Activated naive CD4-positive, alpha-beta T cell treated with anti-CD3 and anti-CD28 coated beads, Interleukin-2, amount 50 U/mL, for 16 hours (primary cell): ENCODE data around the gene ABCA2.
A peak's percentile ranks its signal among the peaks of the same experiment; 100 is the strongest.

ENCODE experiments used
- DNase-seq: peaks from one replicate; pipeline ENCODE4 v3.0.0-alpha.2; 2020

ABCA2 gene

GRCh38 chr9:137030538-137031527, 2.8 kb upstream of the ABCA2 start:
- no peak for DNase-seq

- DNase-seq, result no peak
Observed at GRCh38 chr9:137030006-137030405, 2.0 kb upstream of the ABCA2 start.

- peak; percentile 75 for DNase-seq
Observed at GRCh38 chr9:137029058-137029936, 1.3 kb upstream of the ABCA2 start.

GRCh38 chr9:137028263-137029057, 423 bp upstream of the ABCA2 start:
- DNase-seq, result peak; percentile 70

GRCh38 chr9:137026828-137027227, 1.2 kb downstream of the ABCA2 start:
- no peak for DNase-seq

- DNase-seq, result no peak
Observed at GRCh38 chr9:137026384-137026783, 1.7 kb downstream of the ABCA2 start.

- DNase-seq, result no peak
Observed at GRCh38 chr9:137025517-137025966, 2.5 kb downstream of the ABCA2 start.

- no peak for DNase-seq
Observed at GRCh38 chr9:137023583-137023991, 4.5 kb downstream of the ABCA2 start.

- DNase-seq, result no peak
Observed at GRCh38 chr9:137023157-137023556, 4.9 kb downstream of the ABCA2 start.

- DNase-seq, result no peak
Observed at GRCh38 chr9:137022662-137023008, 5.4 kb downstream of the ABCA2 start.

GRCh38 chr9:137021979-137022661, 5.9 kb downstream of the ABCA2 start:
- DNase-seq, result peak; percentile 70

- no peak for DNase-seq
Observed at GRCh38 chr9:137021568-137021978, 6.5 kb downstream of the ABCA2 start.

GRCh38 chr9:137020771-137021567, 7.1 kb downstream of the ABCA2 start:
- DNase-seq, result no peak

- DNase-seq, result no peak
Observed at GRCh38 chr9:137019891-137020683, 8.0 kb downstream of the ABCA2 start.

GRCh38 chr9:137018761-137019559, 9.1 kb downstream of the ABCA2 start:
- DNase-seq, result no peak

GRCh38 chr9:137017791-137018497, 10.1 kb downstream of the ABCA2 start:
- no peak for DNase-seq

GRCh38 chr9:137017071-137017470, 11.0 kb downstream of the ABCA2 start:
- DNase-seq, result no peak

- DNase-seq, result no peak
Observed at GRCh38 chr9:137016436-137016835, 11.6 kb downstream of the ABCA2 start.

- DNase-seq, result no peak
Observed at GRCh38 chr9:137015976-137016375, 12.1 kb downstream of the ABCA2 start.
